ENCODE results near the gene THAP3.

The THAP3 gene

GRCh38 chr1:6613361-6614018 is 11.2 kb upstream of the THAP3 start, which contains the start of gene PHF13:
TSS of gene PHF13 (plus strand) at chr1:6613731. CDS start at chr1:6614067, 336 bp downstream.
- peak; percentile 98 to 99 (median 99) for DNase-seq

DNA sequence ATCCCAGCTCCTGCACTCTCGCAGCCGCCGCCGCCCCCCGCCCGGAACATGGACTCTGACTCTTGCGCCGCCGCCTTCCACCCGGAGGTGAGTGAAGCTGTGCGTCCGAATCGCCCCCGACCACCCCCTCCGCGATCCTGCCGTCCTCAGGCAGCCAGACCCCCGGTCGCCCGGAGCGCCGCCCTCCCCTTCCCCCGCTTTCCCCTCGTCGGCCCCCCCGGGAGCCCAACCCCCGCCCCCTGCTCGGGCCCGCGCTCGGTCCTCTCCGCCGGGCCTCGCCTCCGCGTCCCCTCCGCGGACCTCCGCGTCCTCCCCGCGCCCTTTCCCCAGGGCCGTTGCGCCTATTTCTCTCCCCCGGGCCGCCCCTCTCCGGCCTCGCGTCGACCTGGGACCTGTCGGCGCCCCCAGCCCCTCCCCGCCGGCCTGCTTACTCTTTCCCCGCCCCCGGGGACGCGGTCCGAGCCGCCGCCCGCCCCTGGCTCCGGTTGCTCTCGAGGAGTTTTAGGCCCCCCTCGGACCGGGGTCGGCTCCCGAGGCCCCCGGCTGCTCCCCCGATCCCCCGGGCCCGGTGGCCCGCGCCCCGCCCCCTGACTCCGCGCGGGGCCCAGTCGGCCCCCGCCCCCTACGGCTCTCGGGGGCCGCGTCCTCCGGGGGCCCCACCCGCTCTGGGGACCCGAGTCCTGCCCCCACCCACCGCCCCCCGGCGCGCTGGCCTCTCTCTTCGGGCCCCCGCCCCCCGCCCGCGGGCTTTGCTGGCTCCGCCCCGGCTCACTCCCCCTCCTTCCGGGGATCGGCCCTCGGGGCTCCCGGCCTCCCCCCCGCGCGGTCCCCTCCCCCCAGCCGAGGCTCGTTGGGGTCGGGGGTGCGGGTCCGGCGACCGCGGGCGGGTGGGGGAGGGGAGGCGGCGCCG is 10.4 kb upstream of the THAP3 start:
- peak in 2 of 3 experiments; percentile 57 to 70 for DNase-seq

DNA sequence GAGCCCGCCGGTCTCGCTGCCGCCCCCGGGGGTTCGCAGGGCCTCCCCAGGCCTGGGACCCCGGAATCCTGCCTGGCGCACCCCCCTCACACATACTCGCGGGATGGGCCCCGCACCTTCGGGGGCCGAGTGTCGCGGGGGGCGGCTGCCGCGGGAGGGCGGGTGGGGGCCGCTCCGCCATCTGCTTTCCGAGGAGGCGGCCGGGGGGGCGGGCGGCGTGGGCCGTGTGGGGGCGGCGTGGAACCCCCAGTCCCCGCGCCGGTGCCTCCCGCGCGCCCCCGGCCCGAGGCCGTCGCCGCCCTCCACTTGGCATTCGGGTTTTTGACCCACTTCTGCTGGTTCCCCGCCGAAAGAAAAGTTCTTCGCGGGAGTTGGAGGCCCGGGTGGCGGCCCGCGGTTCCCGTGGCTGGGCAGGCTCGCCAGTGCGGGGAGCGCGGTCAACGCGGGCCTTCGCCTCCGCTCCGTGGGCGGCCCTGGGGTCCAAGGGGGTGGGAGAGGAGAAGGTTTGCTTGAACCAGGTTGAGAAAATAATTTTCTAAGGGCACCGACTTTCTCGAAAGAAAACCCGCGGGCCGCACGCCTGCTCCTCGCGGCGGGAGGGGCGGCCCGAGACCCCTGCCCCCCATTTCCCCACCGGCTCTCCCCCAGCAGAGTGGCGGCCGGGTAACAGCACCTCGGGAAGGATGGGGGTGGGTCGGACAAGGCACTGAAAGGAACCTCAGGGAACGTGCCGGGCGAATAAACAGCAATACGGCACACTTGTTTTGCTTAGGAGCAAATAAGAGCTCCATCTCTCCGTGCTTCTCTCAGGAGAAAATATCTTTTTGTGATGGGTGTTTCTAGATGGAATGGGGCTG is 9.5 kb upstream of the THAP3 start:
- peak in 1 of 3 experiments; percentile 13 for DNase-seq

DNA sequence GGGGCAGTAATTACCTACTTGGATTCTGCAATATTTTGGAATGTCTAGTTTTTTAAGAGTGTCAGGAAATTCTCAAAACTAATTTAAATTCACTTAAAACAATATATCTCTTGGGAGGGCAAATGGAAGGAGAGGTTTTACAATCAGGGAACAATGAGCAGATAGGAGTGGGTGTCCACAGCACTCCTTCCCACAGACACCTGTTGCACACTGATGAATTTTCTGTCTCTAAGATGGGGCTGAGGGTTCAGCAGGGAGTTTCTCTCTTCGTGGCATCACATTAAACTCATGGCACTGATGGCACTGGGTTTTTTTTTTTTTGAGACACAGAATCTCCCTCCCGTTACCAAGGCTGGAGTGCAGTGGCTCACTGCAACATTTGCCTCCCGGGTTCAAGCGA is 5.6 kb upstream of the THAP3 start:
- DNase-seq, result no peak

DNA sequence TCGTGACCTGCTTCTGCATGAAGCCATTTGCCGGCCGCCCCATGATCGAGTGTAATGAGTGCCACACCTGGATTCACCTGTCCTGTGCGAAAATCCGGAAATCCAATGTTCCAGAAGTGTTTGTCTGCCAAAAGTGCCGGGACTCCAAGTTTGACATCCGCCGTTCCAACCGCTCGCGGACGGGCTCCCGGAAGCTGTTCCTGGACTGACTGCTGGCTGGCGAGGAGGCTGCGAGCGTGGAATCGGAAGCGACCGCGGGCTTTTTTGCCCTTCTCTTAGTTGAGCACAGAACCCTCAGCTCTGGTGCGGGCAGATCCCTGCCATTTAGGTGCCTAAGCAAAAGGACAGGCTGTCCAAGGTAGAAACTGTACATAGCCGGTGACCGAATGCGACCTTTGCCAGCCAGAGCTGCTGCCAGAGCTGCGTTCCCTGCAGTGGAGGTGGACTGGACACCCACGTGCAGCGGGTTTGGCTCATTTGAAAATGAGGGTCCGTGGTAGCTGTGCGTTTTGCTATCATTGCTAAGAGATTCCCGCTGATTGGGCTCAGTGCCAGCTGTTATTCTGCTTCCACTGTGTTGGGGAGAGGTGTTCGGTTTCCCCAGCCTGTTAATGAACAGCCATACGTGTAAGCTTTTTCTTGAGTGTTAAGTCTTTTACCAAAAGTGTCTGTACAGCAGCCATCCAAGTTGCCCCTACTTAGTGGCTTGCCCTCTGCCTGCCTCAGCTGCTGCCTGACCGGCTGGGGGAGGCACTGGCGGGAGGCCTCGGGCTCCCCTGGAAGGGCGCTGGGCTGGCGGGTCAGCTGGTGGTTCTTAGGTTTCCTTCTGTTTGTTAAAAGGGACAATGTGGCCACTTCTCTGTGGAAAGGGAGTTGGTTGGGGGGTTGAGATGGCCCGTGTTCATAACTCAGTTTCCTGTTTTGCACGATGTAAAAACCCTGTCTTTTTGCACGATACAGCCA is 3.0 kb upstream of the THAP3 start:
- no peak for DNase-seq

DNA sequence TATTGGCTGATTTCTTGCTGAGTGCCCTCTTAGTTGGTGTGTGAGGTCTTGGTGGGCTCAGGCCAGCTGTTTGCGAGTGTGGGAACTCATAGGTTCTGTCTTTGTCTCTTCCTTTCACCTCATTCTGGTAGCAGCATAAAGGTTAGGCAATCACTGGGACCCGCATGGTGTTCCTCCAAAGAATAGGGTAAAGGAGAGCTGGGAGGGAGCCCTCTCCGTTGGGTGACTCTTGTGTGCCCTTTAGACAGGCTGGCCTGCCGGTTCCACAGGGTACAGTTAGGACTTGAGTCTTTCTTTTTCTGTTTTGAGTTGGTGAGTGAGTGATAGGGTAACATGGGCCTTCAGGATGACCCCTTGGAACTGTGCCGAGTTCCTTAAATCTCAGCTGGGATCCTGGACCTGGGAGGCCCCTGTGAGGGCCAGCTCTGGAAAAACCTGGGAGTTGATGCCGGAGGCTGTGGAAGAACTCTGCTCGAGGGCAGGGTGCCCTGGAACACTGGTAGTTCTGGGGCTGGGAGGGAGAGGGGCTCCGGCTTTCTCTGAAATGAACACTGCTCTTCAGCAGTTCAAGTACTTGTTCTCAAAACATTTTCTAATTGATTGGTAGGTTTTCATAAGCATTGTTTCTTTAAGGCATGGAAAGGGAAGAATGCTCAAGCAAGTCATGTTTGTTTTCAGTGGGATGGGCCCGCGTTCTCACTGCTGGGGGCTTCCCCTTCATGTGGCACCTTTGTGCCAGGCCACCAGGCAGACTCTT is 2.1 kb upstream of the THAP3 start:
- no peak for DNase-seq

DNA sequence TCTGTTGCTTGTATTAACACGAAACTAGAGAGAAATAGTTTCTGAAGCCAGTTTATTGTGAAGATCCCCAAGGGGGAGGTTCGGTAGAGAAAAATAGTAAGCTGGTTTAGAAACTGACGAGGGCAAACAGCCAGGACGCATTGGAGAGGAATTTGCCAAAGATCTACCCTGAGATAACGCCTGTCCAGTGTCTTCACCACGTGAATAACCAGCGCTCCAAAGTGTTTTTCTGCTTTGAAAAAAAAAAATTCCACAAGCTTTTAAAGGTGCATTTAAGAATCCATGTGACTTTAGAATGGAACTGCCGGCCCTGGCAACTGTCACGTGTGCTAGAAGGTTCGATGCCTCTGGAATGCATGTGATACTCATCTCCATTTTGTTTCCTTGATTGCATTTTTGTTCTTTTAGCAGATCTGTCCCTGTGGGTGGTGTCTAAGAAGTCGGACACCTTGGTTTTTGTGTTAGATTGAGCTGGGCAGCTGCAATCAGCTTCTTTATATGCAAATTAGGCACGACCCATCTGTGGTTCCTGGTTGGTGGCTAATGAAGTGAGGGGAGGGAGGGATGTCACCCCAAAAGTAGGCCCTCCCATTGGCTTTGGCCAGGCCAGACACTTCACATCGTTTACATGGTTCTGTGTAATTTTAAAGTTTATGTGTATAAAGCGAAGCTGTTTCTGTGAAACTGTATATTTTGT is 1.3 kb upstream of the THAP3 start:
- DNase-seq, result no peak

DNA sequence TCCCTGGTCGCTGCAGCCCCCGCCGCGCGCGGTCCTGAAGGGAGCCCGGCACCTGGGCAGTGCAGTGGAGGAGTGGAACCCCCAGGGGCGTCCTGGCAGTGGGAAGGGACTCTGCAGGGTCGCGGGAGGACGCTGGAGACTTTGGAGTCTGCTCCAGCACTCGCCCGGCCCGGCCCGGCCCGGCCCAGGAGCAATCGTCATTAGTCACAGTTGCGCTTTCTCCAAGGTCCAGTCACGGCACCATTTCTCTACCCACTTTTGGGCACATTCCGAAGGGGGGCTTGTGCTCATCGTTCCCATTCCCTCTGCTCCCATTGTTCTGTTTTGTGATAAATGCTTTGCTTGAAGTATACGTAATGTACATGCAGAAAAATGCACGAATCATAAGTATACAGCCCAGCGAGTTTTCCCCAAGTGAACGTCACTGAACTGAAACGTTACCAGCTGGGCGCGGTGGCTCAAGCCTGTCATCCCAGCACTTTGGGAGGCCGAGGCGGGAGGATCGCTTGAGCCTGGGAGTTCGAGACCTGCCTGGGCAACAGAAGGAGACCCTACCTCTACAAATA is 999 bp downstream of the THAP3 start:
- DNase-seq, result no peak

GRCh38 chr1:6627031-6627430 is 2.4 kb downstream of the THAP3 start:
- DNase-seq, result no peak

GRCh38 chr1:6627841-6628545 is 3.3 kb downstream of the THAP3 start:
- no peak for DNase-seq

DNA sequence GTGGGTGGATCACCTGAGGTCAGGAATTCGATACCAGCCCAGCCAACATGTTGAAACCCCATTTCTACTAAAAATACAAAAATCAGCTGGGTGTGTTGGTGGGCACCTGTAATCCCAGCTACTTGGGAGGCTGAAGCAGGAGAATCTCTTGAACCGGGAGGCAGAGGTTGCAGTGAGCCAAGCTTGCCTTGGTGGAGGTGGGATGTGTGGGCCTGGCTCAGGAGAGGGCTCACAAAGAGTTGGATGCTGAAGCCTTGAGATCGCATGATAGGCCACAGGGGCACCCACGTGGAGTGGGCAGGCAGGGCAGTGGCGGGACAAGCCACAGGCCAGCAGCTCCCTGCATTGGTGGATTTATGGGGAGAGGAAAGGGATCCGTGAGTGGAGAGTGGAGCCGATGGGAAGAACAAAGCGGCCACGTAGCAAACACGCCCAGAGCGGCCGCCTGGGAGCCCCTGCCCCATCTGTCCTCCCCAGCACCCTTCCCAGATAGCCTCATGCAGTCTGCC is 4.4 kb downstream of the THAP3 start:
- DNase-seq, result no peak

- no peak for DNase-seq
These were observed 5.4 kb downstream of the THAP3 start for GRCh38 chr1:6630027-6630426.

DNA sequence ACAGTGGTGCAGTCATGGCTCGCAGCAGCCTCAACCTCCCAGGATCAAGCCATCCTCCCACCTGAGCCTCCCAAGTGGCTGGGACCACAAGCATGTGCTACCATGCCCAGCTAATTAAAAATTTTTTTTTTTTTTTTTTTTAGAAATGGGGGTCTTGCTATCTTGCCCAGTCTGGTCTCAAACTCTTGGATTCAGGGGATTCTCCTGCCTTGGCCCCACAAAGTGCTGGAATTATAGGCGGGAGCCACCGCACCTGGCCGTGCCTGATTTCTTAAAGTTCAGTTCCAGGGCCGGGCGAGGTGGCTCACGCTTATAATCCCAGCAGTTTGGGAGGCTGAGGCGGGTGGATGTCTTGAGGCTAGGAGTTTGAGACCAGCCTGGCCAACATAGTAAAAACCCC is 6.4 kb downstream of the THAP3 start:
- DNase-seq, result no peak

- no peak for DNase-seq
These were observed 8.2 kb downstream of the THAP3 start for GRCh38 chr1:6632588-6633514.

DNA sequence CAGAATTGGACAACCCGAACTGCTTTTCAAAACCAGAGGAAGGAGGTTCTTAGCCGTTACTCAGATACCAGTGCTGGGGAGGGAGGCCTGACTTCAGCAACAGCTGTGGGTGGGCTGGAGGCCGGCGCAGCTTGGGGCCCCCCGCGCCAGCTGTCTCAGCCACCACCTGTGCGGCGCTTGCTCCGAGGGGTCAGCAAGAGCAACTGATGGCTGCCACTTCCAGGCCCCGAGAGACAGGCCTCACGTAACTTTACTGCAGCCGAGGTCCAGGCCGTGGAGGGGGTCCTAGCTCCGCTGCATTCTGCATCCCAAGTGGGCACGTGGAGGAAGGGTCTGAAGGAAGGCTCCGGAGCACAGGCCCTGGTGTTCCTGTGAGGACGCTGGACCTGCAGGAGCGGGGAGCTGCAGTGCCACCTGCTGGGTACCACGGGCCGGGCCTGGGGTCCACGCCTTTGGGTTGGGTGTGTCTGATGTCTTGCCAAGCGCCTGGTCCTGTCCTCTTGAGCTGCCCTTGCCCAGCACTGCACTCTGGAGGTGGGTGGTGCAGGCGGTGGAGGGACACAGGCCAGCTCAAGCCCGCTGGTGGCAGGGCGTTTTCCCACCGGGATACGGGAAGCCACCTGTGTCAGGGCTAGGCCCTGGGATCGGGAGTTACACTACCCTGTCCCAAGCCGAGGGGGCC is 9.8 kb downstream of the THAP3 start:
- peak in 2 of 3 experiments; percentile 11 to 21 for DNase-seq

DNA sequence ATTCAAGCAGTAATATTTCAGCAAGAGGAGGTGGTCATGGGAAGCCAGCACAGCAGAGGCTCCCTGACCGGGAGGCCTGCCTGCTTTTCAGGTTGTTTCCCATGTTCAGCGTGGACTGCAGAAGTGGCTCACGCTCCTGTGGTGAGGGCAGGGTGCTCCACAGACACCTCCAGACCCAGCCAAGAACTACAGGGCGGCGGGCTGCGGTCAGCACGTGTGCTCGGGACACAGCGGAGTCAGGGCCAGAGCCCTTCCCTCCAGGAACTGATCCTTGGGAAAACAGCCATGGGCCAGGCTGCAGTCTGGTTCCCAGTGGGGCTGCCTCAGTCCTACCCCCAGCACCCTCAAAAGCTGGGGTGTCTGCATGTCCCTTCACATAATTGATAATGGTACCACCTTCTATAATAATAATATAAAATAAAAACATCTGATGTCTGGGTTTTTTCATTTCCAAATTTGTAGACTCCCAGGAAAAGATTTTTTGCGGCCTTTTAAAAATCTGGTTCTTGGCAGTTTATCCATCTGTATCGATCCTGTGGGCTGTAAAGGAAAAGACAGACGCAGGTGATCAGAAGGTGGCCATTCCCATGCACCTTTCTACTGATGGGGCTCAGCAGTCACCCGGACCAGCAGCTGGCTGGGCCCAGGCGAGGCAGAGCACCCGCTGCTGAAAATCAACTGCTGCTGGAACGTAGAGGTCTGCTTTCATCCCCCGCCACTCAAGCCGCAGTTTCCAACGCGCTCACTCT is 10.7 kb downstream of the THAP3 start:
- DNase-seq, result no peak
